AG04450 (cell line): ENCODE data around the gene LRP1B. TPM values are rescaled to one million over a fixed set of nuclear protein-coding genes. Genes with fewer than 3 reads are reported as not detected.

Experiments
- CTCF ChIA-PET: fragments of 300-600, 350-600 bp; formaldehyde crosslinking; extraction: SDS; loops from one replicate; lab custom pipeline; 2022; ENCODE audit warnings: antibody characterized with exemption, inconsistent platforms; lab: Charles Lee
- POLR2A ChIA-PET: fragments of 350-600 bp; formaldehyde crosslinking; extraction: SDS; loops from one replicate; lab custom pipeline; 2021; ENCODE audit warnings: antibody characterized with exemption, inconsistent platforms; lab: Yijun Ruan, JAX
- DNase-seq: peaks from one replicate; pipeline ENCODE4 v3.0.0-alpha.2; 2011; ENCODE audit warnings: low read depth, low spot score
- H3K27ac ChIP-seq: one replicate; pipeline ENCODE4 v1.5.1; 2012; ENCODE audit warnings: low read depth, low read length, control low read depth
- H3K27me3 ChIP-seq: one replicate; pipeline ENCODE4 v1.6.0; 2012; ENCODE audit warnings: low read length; ENCODE audit not compliant: control insufficient read depth, insufficient read depth
- H3K4me3 ChIP-seq: 2 replicates; pipeline ENCODE4 v1.5.1; 2011; ENCODE audit warnings: mild to moderate bottlenecking, low read depth, low read length, control low read depth
- H3K9me3 ChIP-seq: 2 replicates; pipeline ENCODE4 v1.5.1; 2012; ENCODE audit warnings: low read length; ENCODE audit not compliant: control insufficient read depth, insufficient read depth
- polyA plus RNA-seq: library from polyadenylated mRNA; depleted of rRNA; stranded (reverse); fragments of >200 nt; gene quantifications from 2 replicates; pipeline ENCODE4 v1.2.3, GENCODE V29; 2011
- TF ChIP-seq, protein P1 (sequence below): IDR thresholded peaks from 2 replicates; pipeline ENCODE4 v1.5.1; 2011; ENCODE audit warnings: low read depth, low read length, control low read depth, inconsistent platforms

The LRP1B gene
- polyA plus RNA-seq, 1 experiment: 0.15 TPM

DNA sequence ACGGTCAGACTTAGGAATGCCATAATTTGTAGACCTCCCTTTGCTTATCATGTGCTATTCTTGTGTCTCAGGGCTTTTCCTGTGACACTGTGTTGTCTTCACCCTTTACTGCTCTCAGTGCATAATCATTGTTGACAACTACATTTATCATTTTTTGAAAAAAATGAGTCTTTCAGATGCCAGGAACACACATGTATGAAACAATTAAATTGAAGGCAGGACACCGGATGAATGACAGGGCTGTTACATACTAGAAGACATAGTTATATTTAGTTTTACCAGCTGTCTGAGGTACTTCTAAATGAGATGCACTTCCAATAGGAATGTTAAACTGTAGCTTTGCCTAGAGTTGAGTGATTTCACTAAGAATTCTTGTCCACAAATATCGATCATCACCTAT lies 243.5 kb downstream of the LRP1B start:
- CTCF ChIA-PET: no interaction called here
- DNase-seq: no peak
- TF ChIP-seq, protein P1, sequence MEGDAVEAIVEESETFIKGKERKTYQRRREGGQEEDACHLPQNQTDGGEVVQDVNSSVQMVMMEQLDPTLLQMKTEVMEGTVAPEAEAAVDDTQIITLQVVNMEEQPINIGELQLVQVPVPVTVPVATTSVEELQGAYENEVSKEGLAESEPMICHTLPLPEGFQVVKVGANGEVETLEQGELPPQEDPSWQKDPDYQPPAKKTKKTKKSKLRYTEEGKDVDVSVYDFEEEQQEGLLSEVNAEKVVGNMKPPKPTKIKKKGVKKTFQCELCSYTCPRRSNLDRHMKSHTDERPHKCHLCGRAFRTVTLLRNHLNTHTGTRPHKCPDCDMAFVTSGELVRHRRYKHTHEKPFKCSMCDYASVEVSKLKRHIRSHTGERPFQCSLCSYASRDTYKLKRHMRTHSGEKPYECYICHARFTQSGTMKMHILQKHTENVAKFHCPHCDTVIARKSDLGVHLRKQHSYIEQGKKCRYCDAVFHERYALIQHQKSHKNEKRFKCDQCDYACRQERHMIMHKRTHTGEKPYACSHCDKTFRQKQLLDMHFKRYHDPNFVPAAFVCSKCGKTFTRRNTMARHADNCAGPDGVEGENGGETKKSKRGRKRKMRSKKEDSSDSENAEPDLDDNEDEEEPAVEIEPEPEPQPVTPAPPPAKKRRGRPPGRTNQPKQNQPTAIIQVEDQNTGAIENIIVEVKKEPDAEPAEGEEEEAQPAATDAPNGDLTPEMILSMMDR: no peak

GRCh38 chr2:141878016-141878415 lies 252.8 kb downstream of the LRP1B start:
- POLR2A ChIA-PET: no interaction called here
- H3K9me3 ChIP-seq: no peaks in the 10 kb centered on the region
- CTCF ChIA-PET: no interaction called here
- no peak overlapping the region for H3K27ac ChIP-seq
- TF ChIP-seq, protein P1: no peak
- no peaks in the 10 kb centered on the region for H3K27me3 ChIP-seq
- DNase-seq: no peak
- H3K4me3 ChIP-seq: no peak overlapping the region

More for the DNA sequence above, 243.5 kb downstream of the LRP1B start:
- H3K27ac ChIP-seq: no peak overlapping the region
- no peaks in the 10 kb centered on the region for H3K27me3 ChIP-seq
- POLR2A ChIA-PET: no interaction called here
- no peak overlapping the region for H3K4me3 ChIP-seq
- no peaks in the 10 kb centered on the region for H3K9me3 ChIP-seq

- Histone ChIP-seq H3K27ac (no peak overlapping the region), H3K4me3 (no peak overlapping the region), H3K27me3 (no peaks in the 10 kb centered on the region), H3K9me3 (no peaks in the 10 kb centered on the region)
- ChIA-PET POLR2A (no interaction called here), CTCF (no interaction called here)
- TF ChIP-seq, protein P1: no peak
- DNase-seq: no peak
Observed at GRCh38 chr2:141871913-141872634, 258.7 kb downstream of the LRP1B start.

- Histone ChIP-seq H3K27ac (no peak overlapping the region), H3K4me3 (no peak overlapping the region), H3K27me3 (no peaks in the 10 kb centered on the region), H3K9me3 (no peaks in the 10 kb centered on the region)
- ChIA-PET CTCF (no interaction called here), POLR2A (no interaction called here)
- no peak for DNase-seq
- TF ChIP-seq, protein P1: no peak
Observed at GRCh38 chr2:141869572-141869971, 261.2 kb downstream of the LRP1B start.

- Histone ChIP-seq H3K9me3 (no peaks in the 10 kb centered on the region), H3K27ac (no peak overlapping the region), H3K27me3 (no peaks in the 10 kb centered on the region), H3K4me3 (no peak overlapping the region)
- DNase-seq: no peak
- TF ChIP-seq, protein P1: no peak
- ChIA-PET POLR2A (no interaction called here), CTCF (interaction anchor here (0.7 kb wide), 1 partner anchor 1544 kb away, joined by 6 read pairs; no protein-coding TSS in a partner anchor)
Observed at GRCh38 chr2:141863964-141864363, 266.9 kb downstream of the LRP1B start.
